Astrocyte of the spinal cord (primary cell): ENCODE results near the gene KRT86.

Source experiments
- DNase-seq: peaks from one replicate; pipeline ENCODE4 v3.0.0; 2011; ENCODE audit warnings: low read depth, low spot score
- H3K4me3 ChIP-seq: 2 replicates; pipeline ENCODE4 v1.5.1; 2011; ENCODE audit warnings: low read depth, mild to moderate bottlenecking, low read length, moderate library complexity
- CTCF ChIP-seq: IDR thresholded peaks from 2 replicates; pipeline ENCODE4 v1.5.1; 2012; ENCODE audit warnings: low read depth, mild to moderate bottlenecking, low read length, inconsistent platforms
- in situ Hi-C: cut with HindIII; loops from 2 replicates; pipeline ENCODE4 v1.10.0; 2017; ENCODE audit warnings: low sequenced_read_pairs

The KRT86 gene

GRCh38 chr12:52305921-52306705, 31.7 kb downstream of the KRT86 start:
- TF ChIP-seq CTCF, result peak; percentile 36
- in situ Hi-C loops, result no loop called here
- no peak overlapping the region for H3K4me3 ChIP-seq
- no peak for DNase-seq

GRCh38 chr12:52306731-52307130, 32.3 kb downstream of the KRT86 start:
- in situ Hi-C loops, result no loop called here
- no peak for TF ChIP-seq CTCF
- no peak overlapping the region for H3K4me3 ChIP-seq
- DNase-seq, result no peak

- H3K4me3 ChIP-seq, result peak overlapping the region; percentile 26
- TF ChIP-seq CTCF, result no peak
- in situ Hi-C loops, result no loop called here
- peak; percentile 20 for DNase-seq
Measured at GRCh38 chr12:52307836-52308805, 33.7 kb downstream of the KRT86 start.

GRCh38 chr12:52308806-52309425, 34.5 kb downstream of the KRT86 start:
- DNase-seq, result no peak
- H3K4me3 ChIP-seq, result no peak overlapping the region
- no peak for TF ChIP-seq CTCF
- in situ Hi-C loops, result no loop called here

- no peak overlapping the region for H3K4me3 ChIP-seq
- no peak for TF ChIP-seq CTCF
- no peak for DNase-seq
- in situ Hi-C loops, result no loop called here
Measured at GRCh38 chr12:52310622-52311284, 36.3 kb downstream of the KRT86 start.

- DNase-seq, result no peak
- no peak for TF ChIP-seq CTCF
- no peak overlapping the region for H3K4me3 ChIP-seq
- in situ Hi-C loops, result no loop called here
Measured at GRCh38 chr12:52311285-52311648, 36.8 kb downstream of the KRT86 start.
